C4-2B (cell line): ENCODE results near the gene DEFB123.
A peak's percentile ranks its signal among the peaks of the same experiment; 100 is the strongest.

Experiments used
- H3K27ac ChIP-seq: fragments of 450-650 bp; 2 replicates; pipeline ENCODE4 v1.5.1; 2017
- CTCF ChIP-seq: fragments of 450-650 bp; conservative IDR thresholded peaks from 2 replicates; pipeline ENCODE4 v1.5.1; 2017; ENCODE audit warnings: mild to moderate bottlenecking
- ZFX ChIP-seq: fragments of 450-650 bp; IDR thresholded peaks from 2 replicates; pipeline ENCODE4 v1.6.1; 2017

DEFB123 gene, protein sequence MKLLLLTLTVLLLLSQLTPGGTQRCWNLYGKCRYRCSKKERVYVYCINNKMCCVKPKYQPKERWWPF

DNA sequence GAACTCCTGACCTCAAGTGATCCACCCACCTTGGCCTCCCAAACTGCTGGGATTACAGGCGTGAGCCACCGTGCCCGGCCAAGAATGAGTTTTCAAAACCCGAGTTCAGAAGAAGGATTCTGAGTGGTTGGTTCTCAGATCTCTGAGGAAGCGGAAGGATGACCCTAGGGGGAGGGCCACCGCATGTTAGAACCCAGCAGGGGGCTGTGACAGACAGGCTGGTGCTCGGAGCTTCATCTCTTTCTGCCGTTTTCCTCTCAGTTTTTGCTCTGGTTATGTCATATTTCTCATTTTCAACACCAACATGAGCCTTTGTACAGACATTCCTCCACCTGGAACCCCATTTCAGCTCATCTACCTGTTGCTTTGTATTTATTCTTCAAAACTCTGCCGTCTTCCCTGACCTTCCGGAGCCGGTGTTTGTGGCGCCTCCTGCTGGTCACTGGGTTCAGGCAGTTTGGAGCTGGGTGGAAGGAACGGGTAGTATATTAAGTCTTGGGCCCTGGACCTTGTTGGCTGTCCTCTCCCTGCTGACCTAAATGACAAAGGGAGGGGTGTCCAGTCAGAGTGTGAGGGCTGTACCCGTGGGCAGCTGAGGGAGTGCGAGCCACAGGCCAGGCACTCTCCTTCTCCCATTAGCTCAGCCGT is at the start of gene DEFB123:
DEFB123 (plus strand) TSS at position 621 of the 648 bp plus-strand sequence. CDS start 67 bp downstream, outside the sequence.
- H3K27ac ChIP-seq = no peak within 1 kb of the TSS
- TF ChIP-seq CTCF (peak; percentile 65), ZFX (no peak)

DNA sequence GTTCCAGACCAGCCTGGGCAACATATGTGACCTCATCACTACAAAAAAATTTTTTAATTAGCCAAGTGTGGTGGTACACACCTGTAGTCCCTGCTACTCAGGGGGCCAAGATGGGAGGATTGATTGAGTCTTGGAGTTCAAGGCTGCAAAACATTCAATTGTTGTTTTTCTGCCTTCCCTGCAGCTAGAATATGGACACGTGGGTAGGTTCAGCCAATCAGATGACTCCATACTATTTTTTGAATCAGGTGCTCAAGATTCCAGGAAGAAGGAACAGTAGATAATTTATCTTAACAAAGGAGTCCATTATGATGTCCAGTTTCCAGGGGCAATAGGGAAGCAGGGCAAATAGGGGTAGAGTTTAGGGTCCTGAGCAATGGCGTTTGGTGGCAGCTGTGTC is 47.6 kb upstream of the DEFB123 start:
- TF ChIP-seq CTCF (no peak), ZFX (no peak)
- no peak overlapping the region for H3K27ac ChIP-seq

DNA sequence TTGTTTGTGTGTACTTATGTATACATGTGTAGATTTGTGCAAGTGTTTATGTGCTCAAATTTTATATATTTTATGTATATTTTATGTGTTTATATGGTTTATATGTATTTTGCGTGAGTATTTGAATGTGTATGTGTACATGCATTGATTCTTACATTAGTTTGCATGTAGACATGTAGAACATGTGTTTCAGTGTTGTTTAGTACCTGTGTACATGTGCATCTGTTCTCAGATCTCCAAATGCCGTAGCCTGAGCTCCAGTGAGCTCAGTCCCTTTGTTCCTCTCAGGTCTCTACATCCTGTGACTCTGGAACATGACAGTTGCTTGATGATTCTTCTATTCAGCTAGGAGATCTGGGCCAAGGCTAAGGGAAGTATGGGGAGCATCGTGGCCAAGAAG is 45.5 kb upstream of the DEFB123 start:
- H3K27ac ChIP-seq = no peak overlapping the region
- TF ChIP-seq CTCF (no peak), ZFX (no peak)

DNA sequence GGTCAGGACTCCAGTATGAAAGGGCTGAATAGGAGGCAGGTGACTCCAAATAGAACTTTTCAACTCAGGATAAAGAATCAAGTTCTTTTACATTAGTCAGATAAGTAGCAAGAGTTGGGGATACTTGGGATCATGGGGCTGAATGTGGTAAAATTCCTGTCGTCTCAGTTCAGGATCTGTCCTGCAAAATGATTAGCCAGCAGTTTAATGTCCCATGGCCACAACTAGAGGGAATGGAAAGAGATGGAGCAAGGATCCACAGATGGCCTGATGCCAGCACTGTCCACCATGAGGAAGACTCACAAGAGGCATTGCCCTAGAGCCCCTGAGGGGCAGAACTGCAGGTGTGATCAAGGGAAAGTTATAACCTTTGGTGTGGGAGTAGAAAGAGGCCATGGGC is 36.5 kb upstream of the DEFB123 start:
- H3K27ac ChIP-seq = no peak overlapping the region
- TF ChIP-seq ZFX (no peak), CTCF (no peak)

DNA sequence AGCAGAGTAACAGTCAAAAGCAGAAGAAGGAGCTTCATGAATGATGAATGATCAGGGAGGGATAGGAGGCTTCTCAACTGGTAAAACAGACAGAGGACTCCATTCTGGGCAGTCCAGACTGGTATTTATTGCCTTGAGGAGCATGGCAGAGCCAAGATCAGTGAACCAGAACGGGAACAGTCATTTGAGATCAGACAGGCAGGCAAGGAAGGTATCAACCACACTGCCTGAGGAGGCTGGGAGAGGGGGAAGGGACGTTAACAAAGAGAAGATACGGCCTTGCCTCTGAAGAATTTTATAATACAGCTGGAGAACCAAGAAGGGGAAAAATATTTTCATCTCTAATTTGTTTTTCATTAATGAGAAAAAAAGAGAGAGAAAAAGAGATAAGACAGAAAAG is 34.3 kb upstream of the DEFB123 start, which contains the start of gene DEFB121:
DEFB121 (minus strand) TSS at position 101 of the 400 bp plus-strand sequence; CDS start at position 38, 63 bp downstream.
- TF ChIP-seq ZFX (no peak), CTCF (no peak)
- H3K27ac ChIP-seq = no peak within 1 kb of the TSS

- TF ChIP-seq ZFX (no peak), CTCF (no peak)
Measured at GRCh38 chr20:31410011-31410410, 30.4 kb upstream of the DEFB123 start.

DNA sequence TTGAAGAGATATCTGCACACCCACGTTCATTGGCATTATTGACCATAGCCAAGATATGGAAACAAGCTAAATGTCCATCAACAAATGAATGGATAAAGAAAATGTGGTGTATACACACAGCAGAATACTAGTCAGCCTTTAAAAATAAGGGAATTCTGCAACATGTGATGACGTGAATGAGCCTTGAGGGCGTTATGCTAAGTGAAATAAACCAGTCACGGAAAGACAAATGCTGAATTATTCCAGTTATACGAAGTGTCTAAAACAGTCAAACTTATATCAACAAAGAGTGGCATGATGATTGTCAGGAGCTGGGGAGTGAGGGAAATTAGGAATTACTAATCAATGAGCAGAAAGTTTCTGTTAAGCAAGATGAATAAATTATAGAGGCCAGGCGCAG is 26.1 kb upstream of the DEFB123 start:
- no peak overlapping the region for H3K27ac ChIP-seq
- TF ChIP-seq ZFX (no peak), CTCF (no peak)

More at GRCh38 chr20:31410011-31410410, 30.4 kb upstream of the DEFB123 start:
- H3K27ac ChIP-seq = no peak overlapping the region
